OCI-LY7 (cell line): ENCODE measurements around the gene COPRS.

Source experiments
- CTCF ChIP-seq: fragments of 200-600 bp; sonication (generic); conservative IDR thresholded peaks from 2 replicates; pipeline ENCODE4 v1.5.1; 2014; ENCODE audit warnings: mild to moderate bottlenecking, antibody characterized with exemption, low read length, moderate library complexity, mixed read lengths
- EZH2phosphoT487 ChIP-seq: fragments of 200-600 bp; sonication (generic); IDR thresholded peaks from 2 replicates; pipeline ENCODE4 v1.6.1; 2018; ENCODE audit warnings: low read depth, borderline replicate concordance, mild to moderate bottlenecking, mixed run types, antibody characterized with exemption, low read length, moderate library complexity, mixed read lengths

- no peak for TF ChIP-seq CTCF
- TF ChIP-seq EZH2phosphoT487: no peak
Observed at GRCh38 chr17:31806921-31807320, 52.1 kb downstream of the COPRS start.
